ENCODE results near the gene TBC1D1.
A peak's percentile ranks its signal among the peaks of the same experiment; 100 is the strongest.

Gene TBC1D1

GRCh38 chr4:37885496-37885895, 5.4 kb upstream of the TBC1D1 start:
- DNase-seq (ENCODE audit: low read depth in 2 of 2) = no peak

GRCh38 chr4:37889849-37890800, 759 bp upstream of the TBC1D1 start:
- DNase-seq (ENCODE audit: low read depth in 2 of 2) = peak in 1 of 2 donors; percentile 6

GRCh38 chr4:37891260-37892159, 626 bp downstream of the TBC1D1 start:
- peak; percentile 16 to 32 for DNase-seq (ENCODE audit: low read depth in 2 of 2)

GRCh38 chr4:37892641-37893040, 1.8 kb downstream of the TBC1D1 start:
- DNase-seq (ENCODE audit: low read depth in 2 of 2) = peak in 1 of 2 donors; percentile 15

GRCh38 chr4:37893164-37893563, 2.3 kb downstream of the TBC1D1 start:
- no peak for DNase-seq (ENCODE audit: low read depth in 2 of 2)

GRCh38 chr4:37895271-37895670, 4.4 kb downstream of the TBC1D1 start:
- no peak for DNase-seq (ENCODE audit: low read depth in 2 of 2)

GRCh38 chr4:37896206-37896860, 5.4 kb downstream of the TBC1D1 start:
- no peak for DNase-seq (ENCODE audit: low read depth in 2 of 2)

- DNase-seq (ENCODE audit: low read depth in 2 of 2) = no peak
Observed at GRCh38 chr4:37902212-37902611, 11.3 kb downstream of the TBC1D1 start.

- no peak for DNase-seq (ENCODE audit: low read depth in 2 of 2)
Observed at GRCh38 chr4:37902738-37903693, 12.1 kb downstream of the TBC1D1 start.

GRCh38 chr4:37903901-37904300, 13.0 kb downstream of the TBC1D1 start:
- no peak for DNase-seq (ENCODE audit: low read depth in 2 of 2)

GRCh38 chr4:37904824-37905223, 13.9 kb downstream of the TBC1D1 start:
- DNase-seq (ENCODE audit: low read depth in 2 of 2) = no peak

GRCh38 chr4:37905533-37906169, 14.8 kb downstream of the TBC1D1 start:
- no peak for DNase-seq (ENCODE audit: low read depth in 2 of 2)

GRCh38 chr4:37908488-37909331, 17.8 kb downstream of the TBC1D1 start:
- no peak for DNase-seq (ENCODE audit: low read depth in 2 of 2)

- DNase-seq (ENCODE audit: low read depth in 2 of 2) = no peak
Observed at GRCh38 chr4:37909332-37910090, 18.6 kb downstream of the TBC1D1 start.

GRCh38 chr4:37910091-37910486, 19.2 kb downstream of the TBC1D1 start:
- no peak for DNase-seq (ENCODE audit: low read depth in 2 of 2)

- no peak for DNase-seq (ENCODE audit: low read depth in 2 of 2)
Observed at GRCh38 chr4:37914539-37914938, 23.7 kb downstream of the TBC1D1 start.

GRCh38 chr4:37917388-37917787, 26.5 kb downstream of the TBC1D1 start:
- DNase-seq (ENCODE audit: low read depth in 2 of 2) = no peak

- no peak for DNase-seq (ENCODE audit: low read depth in 2 of 2)
Observed at GRCh38 chr4:37918653-37919052, 27.8 kb downstream of the TBC1D1 start.

- no peak for DNase-seq (ENCODE audit: low read depth in 2 of 2)
Observed at GRCh38 chr4:37922328-37922727, 31.4 kb downstream of the TBC1D1 start.
